ENCODE data around the gene MIPOL1.

The MIPOL1 gene

GRCh38 chr14:37194698-37195097, 3.0 kb upstream of the MIPOL1 start:
- no peak for TF ChIP-seq CTCF (IDR thresholded peaks at IDR 0.05; ENCODE audit: low read length, missing control alignments)
- no peak overlapping the region for H3K4me3 ChIP-seq (replicated peaks; ENCODE audit: low read depth, low read length)
- DNase-seq (ENCODE audit: low read depth): no peak

DNA sequence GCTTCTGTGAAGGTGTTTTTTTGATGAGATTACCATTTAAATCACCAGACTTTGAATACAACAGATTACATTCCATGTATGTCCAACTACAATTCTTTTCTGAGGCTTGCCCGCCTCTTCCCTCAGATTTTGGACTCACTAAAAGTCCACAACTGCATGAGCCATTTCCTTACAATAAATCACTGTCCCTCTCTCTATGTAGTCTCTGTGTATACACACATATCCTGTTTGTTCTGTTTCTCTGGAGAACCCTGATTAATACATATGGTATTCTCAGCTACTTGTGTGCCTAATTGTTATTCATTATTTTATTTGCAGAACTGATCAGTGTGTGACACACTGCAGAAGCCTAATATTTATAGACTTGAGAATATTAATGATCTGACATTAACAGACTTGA, 2.4 kb upstream of the MIPOL1 start:
- no peak for TF ChIP-seq CTCF (IDR thresholded peaks at IDR 0.05; ENCODE audit: low read length, missing control alignments)
- peak; percentile 35 for DNase-seq (ENCODE audit: low read depth)
- H3K4me3 ChIP-seq (replicated peaks; ENCODE audit: low read depth, low read length): no peak overlapping the region

DNA sequence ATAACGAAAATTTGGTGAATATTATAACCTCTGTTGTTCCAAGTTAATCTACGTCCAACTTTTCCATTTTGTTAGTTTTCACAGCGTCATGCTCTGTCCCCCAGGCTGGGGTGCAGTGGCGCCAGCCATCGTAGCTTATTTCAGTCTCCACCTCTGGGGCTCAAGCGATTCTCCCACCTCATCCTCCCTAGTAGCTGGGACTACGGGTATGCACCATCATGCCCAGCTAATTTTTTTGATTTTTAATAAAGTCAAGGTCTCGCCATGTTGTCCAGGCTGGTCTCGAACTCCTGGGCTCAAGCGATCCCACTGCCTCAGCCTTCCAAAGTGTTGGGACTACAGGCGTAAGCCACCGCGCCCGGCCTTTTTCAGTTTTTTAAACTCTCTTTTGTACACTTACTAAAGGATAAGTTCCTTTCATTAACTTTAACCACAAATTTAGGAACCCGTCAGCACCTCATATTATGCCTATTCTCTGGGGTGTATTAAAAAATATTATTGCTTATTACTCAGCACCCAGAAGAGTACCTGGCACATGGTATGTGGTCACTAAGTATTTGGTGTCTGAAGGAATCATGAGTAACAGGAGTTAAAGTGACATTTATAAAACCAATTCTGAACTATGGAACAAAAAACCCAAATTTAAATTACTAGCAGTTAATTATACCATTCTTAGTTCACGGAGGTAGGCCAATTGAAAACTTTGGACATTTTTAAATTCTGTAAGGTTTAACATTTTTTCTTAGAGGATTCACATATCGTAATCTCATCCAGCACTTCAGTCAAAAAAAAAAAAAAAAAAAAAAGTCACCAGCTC, 925 bp upstream of the MIPOL1 start:
- H3K4me3 ChIP-seq (replicated peaks; ENCODE audit: low read depth, low read length): peak overlapping the region; percentile 80
- TF ChIP-seq CTCF (IDR thresholded peaks at IDR 0.05; ENCODE audit: low read length, missing control alignments): no peak
- DNase-seq (ENCODE audit: low read depth): no peak

DNA sequence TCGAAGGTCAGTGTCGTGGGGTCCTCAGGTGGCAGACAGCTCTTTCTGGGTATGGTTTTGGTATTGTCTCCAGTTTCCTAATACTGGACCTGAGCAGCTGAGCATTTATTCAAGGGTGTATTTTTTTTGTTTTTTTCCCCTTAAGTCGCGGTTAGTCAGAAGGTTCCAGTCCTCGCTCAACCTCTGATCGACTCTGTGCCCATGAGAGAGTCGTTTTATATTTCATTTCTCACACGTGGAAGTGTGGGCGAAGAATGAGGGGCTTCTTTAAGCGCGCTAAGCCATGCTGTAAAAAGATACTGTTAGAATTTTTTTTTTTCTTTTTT, 499 bp downstream of the MIPOL1 start:
- DNase-seq (ENCODE audit: low read depth): no peak
- peak overlapping the region; percentile 80 for H3K4me3 ChIP-seq (replicated peaks; ENCODE audit: low read depth, low read length)
- TF ChIP-seq CTCF (IDR thresholded peaks at IDR 0.05; ENCODE audit: low read length, missing control alignments): no peak

GRCh38 chr14:37198907-37199306, 1.2 kb downstream of the MIPOL1 start:
- peak overlapping the region; percentile 80 for H3K4me3 ChIP-seq (replicated peaks; ENCODE audit: low read depth, low read length)
- no peak for TF ChIP-seq CTCF (IDR thresholded peaks at IDR 0.05; ENCODE audit: low read length, missing control alignments)
- no peak for DNase-seq (ENCODE audit: low read depth)

DNA sequence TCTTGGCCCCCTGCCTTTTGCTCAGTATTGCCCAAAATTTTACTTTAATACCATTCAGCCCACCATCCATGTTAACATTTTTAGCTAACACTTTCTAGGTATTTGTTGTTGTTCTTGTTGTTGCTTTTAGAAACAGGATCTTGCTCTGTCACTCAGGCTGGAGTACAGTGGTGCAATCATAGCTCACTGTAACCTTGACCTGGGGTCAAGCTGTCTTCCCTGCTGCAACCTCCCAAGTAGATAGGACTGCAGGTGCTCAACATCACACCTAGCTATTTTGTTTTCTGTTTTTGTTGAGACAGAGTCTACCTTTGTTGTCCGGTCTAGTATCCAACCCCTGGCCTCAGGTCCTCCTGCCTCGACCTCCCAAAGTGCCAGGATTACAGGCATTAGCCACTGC, 4.0 kb downstream of the MIPOL1 start:
- H3K4me3 ChIP-seq (replicated peaks; ENCODE audit: low read depth, low read length): no peak overlapping the region
- DNase-seq (ENCODE audit: low read depth): no peak
- no peak for TF ChIP-seq CTCF (IDR thresholded peaks at IDR 0.05; ENCODE audit: low read length, missing control alignments)

DNA sequence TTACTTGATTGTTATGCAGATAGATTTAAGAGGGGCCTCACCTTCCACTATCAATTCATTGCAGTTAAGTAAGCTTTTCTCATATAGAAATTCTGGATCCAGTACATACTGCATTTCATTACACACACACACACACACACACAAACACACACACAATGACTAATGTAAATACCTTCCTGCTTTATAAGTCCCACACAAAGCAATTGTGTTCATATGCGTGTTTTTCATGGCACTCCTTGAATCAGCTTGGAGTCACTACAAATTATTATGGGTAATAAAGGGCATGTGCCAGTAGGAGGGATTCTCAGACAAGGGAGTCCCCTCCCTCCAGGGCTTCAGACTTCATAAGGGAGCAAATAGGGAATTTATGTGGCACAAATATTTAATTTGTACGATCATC, 4.5 kb downstream of the MIPOL1 start:
- peak; percentile 27 for DNase-seq (ENCODE audit: low read depth)
- no peak overlapping the region for H3K4me3 ChIP-seq (replicated peaks; ENCODE audit: low read depth, low read length)
- no peak for TF ChIP-seq CTCF (IDR thresholded peaks at IDR 0.05; ENCODE audit: low read length, missing control alignments)

All from fibroblast of pulmonary artery (primary cell).